Neural progenitor cell (in vitro differentiated cells): ENCODE results near the gene PRXL2C. TPM values are rescaled to one million over a fixed set of nuclear protein-coding genes. Genes with fewer than 3 reads are reported as not detected.

Experiments
- DNase-seq: peaks from one replicate; pipeline ENCODE4 v3.0.0-alpha.2; 2016; ENCODE audit warnings: low spot score
- H2AFZ ChIP-seq: fragments of 200-600 bp; sonication (generic); replicated peaks from 2 replicates; pipeline ENCODE4 v1.6.1; 2016; ENCODE audit warnings: antibody characterized with exemption
- H3F3A ChIP-seq: fragments of 200-600 bp; sonication (generic); 2 replicates; pipeline ENCODE4 v1.6.1; 2016; ENCODE audit warnings: antibody characterized with exemption, low read depth
- H3K27ac ChIP-seq: fragments of 200-600 bp; sonication (generic); 2 replicates; pipeline ENCODE4 v1.5.1; 2016; ENCODE audit warnings: mild to moderate bottlenecking
- H3K27me3 ChIP-seq: fragments of 200-600 bp; sonication (generic); 2 replicates; pipeline ENCODE4 v1.6.1; 2016; ENCODE audit warnings: mild to moderate bottlenecking, moderate library complexity
- H3K36me3 ChIP-seq: fragments of 200-600 bp; sonication (generic); 2 replicates; pipeline ENCODE4 v1.5.1; 2016
- H3K4me1 ChIP-seq: fragments of 200-600 bp; sonication (generic); 2 replicates; pipeline ENCODE4 v1.6.1; 2016; ENCODE audit warnings: mixed run types
- H3K4me2 ChIP-seq: fragments of 200-600 bp; sonication (generic); 2 replicates; pipeline ENCODE4 v1.6.1; 2016
- H3K4me3 ChIP-seq: fragments of 200-600 bp; sonication (generic); 2 replicates; pipeline ENCODE4 v1.5.1; 2016
- H3K79me2 ChIP-seq: fragments of 200-600 bp; sonication (generic); 2 replicates; pipeline ENCODE4 v1.6.1; 2016; ENCODE audit warnings: low read depth
- H3K9ac ChIP-seq: fragments of 200-600 bp; sonication (generic); 2 replicates; pipeline ENCODE4 v1.6.1; 2016
- H3K9me3 ChIP-seq: fragments of 200-600 bp; sonication (generic); 2 replicates; pipeline ENCODE4 v1.5.1; 2016; ENCODE audit warnings: low read depth
- H4K20me1 ChIP-seq: fragments of 200-600 bp; sonication (generic); 2 replicates; pipeline ENCODE4 v1.6.1; 2016; ENCODE audit warnings: low read depth
- H3K27ac Mint-ChIP-seq: 3 replicates; pipeline ENCODE4 v1.8.0; 2021; ENCODE audit warnings: mixed read lengths
- H3K27me3 Mint-ChIP-seq: 2 replicates; pipeline ENCODE4 v1.8.0; 2022; ENCODE audit warnings: low read depth, mild to moderate bottlenecking, inconsistent platforms, moderate library complexity, mixed read lengths; ENCODE audit not compliant: insufficient read depth
- H3K36me3 Mint-ChIP-seq: 3 replicates; pipeline ENCODE4 v1.8.0; 2021; ENCODE audit warnings: mixed read lengths
- H3K4me1 Mint-ChIP-seq: 3 replicates; pipeline ENCODE4 v1.8.0; 2021; ENCODE audit warnings: mixed read lengths
- H3K4me3 Mint-ChIP-seq: 3 replicates; pipeline ENCODE4 v1.8.0; 2021; ENCODE audit warnings: mild to moderate bottlenecking, moderate library complexity, mixed read lengths
- H3K9me3 Mint-ChIP-seq: 3 replicates; pipeline ENCODE4 v1.8.0; 2020; ENCODE audit warnings: mixed read lengths
- EZH2 ChIP-seq: fragments of 200-600 bp; sonication (generic); IDR thresholded peaks from 2 replicates; pipeline ENCODE4 v1.6.1; 2017; ENCODE audit warnings: antibody characterized with exemption, mild to moderate bottlenecking, moderate library complexity
- EZH2phosphoT487 ChIP-seq: fragments of 200-600 bp; sonication (generic); IDR thresholded peaks from 2 replicates; pipeline ENCODE4 v1.6.1; 2017; ENCODE audit warnings: antibody characterized with exemption
- total RNA-seq: library from RNA; depleted of rRNA; stranded (reverse); fragments of >200 nt; gene quantifications from 2 replicates; pipeline ENCODE4 v1.2.3, GENCODE V29; 2015; ENCODE audit warnings: low replicate concordance
- TF ChIP-seq, protein P1 (sequence below): fragments of 200-600 bp; sonication (generic); IDR thresholded peaks from 2 replicates; pipeline ENCODE4 v1.5.1; 2017; ENCODE audit warnings: antibody characterized with exemption, mild to moderate bottlenecking

The PRXL2C gene
- total RNA-seq, 1 donor from 2014 or later, result 5.1 TPM

DNA sequence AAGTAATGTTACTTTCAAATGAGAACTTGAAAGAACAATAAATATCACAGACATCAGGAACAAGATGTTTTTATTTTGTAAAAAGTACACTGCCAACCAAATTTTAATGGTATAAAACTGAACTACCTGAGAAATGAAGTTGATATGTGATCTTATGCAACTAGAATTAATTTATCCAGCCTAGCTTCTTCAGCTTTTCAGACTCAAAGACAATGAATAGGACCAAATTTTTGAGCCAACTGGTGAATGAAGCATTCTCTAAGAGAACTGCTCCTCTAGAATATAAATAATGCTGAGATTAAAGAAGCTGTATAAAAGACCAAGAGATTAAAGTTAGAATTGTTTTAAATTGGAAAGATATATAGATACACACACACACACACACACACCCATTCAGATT, 45.4 kb downstream of the PRXL2C start:
- Histone ChIP-seq H3K79me2 (peaks cover 43% of the 10 kb centered on the region), H3K27me3 (no peaks in the 10 kb centered on the region), H3K9me3 (no peaks in the 10 kb centered on the region), H2AFZ (no peak overlapping the region), H4K20me1 (peaks cover 26% of the 10 kb centered on the region), H3F3A (peaks cover 5% of the 10 kb centered on the region), H3K36me3 (no peaks in the 10 kb centered on the region), H3K4me1 (peaks cover 22% of the 10 kb centered on the region), H3K27ac (no peak overlapping the region), H3K9ac (no peak overlapping the region), H3K4me3 (no peak overlapping the region), H3K4me2 (no peak overlapping the region)
- Mint-ChIP-seq H3K27me3 (no peaks in the 10 kb centered on the region), H3K4me3 (no peak overlapping the region), H3K9me3 (no peaks in the 10 kb centered on the region), H3K36me3 (no peaks in the 10 kb centered on the region), H3K4me1 (peaks cover 27% of the 10 kb centered on the region), H3K27ac (no peak overlapping the region)
- no peak for TF ChIP-seq EZH2phosphoT487
- TF ChIP-seq, protein P1, sequence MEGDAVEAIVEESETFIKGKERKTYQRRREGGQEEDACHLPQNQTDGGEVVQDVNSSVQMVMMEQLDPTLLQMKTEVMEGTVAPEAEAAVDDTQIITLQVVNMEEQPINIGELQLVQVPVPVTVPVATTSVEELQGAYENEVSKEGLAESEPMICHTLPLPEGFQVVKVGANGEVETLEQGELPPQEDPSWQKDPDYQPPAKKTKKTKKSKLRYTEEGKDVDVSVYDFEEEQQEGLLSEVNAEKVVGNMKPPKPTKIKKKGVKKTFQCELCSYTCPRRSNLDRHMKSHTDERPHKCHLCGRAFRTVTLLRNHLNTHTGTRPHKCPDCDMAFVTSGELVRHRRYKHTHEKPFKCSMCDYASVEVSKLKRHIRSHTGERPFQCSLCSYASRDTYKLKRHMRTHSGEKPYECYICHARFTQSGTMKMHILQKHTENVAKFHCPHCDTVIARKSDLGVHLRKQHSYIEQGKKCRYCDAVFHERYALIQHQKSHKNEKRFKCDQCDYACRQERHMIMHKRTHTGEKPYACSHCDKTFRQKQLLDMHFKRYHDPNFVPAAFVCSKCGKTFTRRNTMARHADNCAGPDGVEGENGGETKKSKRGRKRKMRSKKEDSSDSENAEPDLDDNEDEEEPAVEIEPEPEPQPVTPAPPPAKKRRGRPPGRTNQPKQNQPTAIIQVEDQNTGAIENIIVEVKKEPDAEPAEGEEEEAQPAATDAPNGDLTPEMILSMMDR, result no peak
- TF ChIP-seq EZH2, result no peak
- no peak for DNase-seq

DNA sequence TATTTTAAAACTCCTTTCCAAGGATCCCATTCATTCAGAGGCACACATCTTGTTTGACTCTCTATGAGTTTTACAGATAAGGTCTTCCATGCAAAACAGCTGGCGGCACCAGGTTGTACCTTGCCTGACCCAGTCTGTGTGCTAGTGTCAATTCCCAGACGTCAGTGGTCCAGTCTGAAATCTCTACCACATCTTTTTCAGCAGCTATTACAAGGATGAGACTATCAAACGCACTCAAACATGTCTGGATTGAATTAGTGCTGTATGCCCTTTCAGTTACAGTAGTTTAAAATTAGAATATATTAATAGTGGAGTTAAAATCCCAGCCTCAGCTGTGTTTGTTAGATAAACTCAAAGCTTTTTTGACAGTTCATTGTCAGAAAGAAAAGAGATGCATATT, 47.1 kb downstream of the PRXL2C start:
- H3K4me3 Mint-ChIP-seq, result no peak overlapping the region
- no peaks in the 10 kb centered on the region for H3K27me3 Mint-ChIP-seq
- no peak overlapping the region for H3K27ac ChIP-seq
- H4K20me1 ChIP-seq, result peaks cover 19% of the 10 kb centered on the region
- H3K27me3 ChIP-seq, result no peaks in the 10 kb centered on the region
- H3K9me3 ChIP-seq, result no peaks in the 10 kb centered on the region
- H3K4me3 ChIP-seq, result no peak overlapping the region
- no peak overlapping the region for H3K9ac ChIP-seq
- no peaks in the 10 kb centered on the region for H3K9me3 Mint-ChIP-seq
- H3K36me3 Mint-ChIP-seq, result no peaks in the 10 kb centered on the region
- peaks cover 18% of the 10 kb centered on the region for H3K4me1 ChIP-seq
- H3K4me2 ChIP-seq, result no peak overlapping the region
- peak overlapping the region; percentile 50 for H3K27ac Mint-ChIP-seq
- peaks cover 4% of the 10 kb centered on the region for H3F3A ChIP-seq
- H3K36me3 ChIP-seq, result no peaks in the 10 kb centered on the region
- H3K4me1 Mint-ChIP-seq, result peaks cover 23% of the 10 kb centered on the region
- DNase-seq, result no peak
- peaks cover 42% of the 10 kb centered on the region for H3K79me2 ChIP-seq
- H2AFZ ChIP-seq, result no peak overlapping the region
- no peak for TF ChIP-seq EZH2phosphoT487
- TF ChIP-seq, protein P1, result no peak
- no peak for TF ChIP-seq EZH2

DNA sequence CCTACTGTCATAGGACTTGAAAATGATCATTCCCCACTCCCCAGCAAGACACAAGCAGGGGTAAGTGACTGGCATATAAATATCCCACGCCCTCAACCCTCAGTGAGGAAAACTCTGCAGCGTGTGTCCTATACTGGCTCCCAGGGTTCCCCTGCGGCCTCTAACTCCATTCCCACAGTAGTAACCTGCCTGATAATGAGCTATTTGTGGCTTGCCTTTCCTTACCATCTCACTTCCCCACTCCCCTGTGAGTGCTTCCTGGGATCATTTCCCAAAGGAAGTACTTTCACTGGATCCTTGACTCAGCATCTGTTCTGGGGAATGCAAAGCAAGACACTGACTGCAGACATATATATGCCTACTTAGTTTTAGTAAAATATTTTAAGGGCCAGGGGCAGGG, 49.8 kb downstream of the PRXL2C start:
- Histone ChIP-seq H3K27me3 (no peaks in the 10 kb centered on the region), H3K79me2 (peaks cover 30% of the 10 kb centered on the region), H3K27ac (peak overlapping the region; percentile 6), H3K9ac (no peak overlapping the region), H3K4me1 (no peaks in the 10 kb centered on the region), H3K4me2 (no peak overlapping the region), H2AFZ (no peak overlapping the region), H4K20me1 (peaks cover 12% of the 10 kb centered on the region), H3K9me3 (no peaks in the 10 kb centered on the region), H3K36me3 (no peaks in the 10 kb centered on the region), H3K4me3 (no peak overlapping the region), H3F3A (no peaks in the 10 kb centered on the region)
- Mint-ChIP-seq H3K27me3 (no peaks in the 10 kb centered on the region), H3K36me3 (peaks cover 5% of the 10 kb centered on the region), H3K9me3 (peaks cover 5% of the 10 kb centered on the region), H3K4me3 (no peak overlapping the region), H3K27ac (no peak overlapping the region), H3K4me1 (peaks cover 3% of the 10 kb centered on the region)
- no peak for DNase-seq
- TF ChIP-seq, protein P1, result no peak
- no peak for TF ChIP-seq EZH2
- no peak for TF ChIP-seq EZH2phosphoT487

DNA sequence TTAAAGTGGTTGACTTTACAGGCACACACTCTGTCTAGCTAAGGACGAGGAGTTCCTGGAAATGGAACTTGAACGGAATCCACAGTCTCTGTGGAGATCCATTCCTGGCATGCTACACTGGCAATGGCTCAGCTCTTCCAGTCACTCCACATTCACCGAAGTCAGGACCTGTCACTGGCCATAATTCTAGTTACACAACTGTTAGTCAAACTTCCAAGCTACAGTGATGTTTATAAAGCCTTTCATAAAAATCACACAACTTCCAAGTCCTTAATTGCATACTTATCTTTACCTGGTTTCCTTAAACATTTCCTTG, 51.2 kb downstream of the PRXL2C start:
- H3K4me2 ChIP-seq, result no peak overlapping the region
- TF ChIP-seq EZH2phosphoT487, result no peak

More for the DNA sequence above, 51.2 kb downstream of the PRXL2C start:
- no peaks in the 10 kb centered on the region for H3K27me3 ChIP-seq
- peaks cover 5% of the 10 kb centered on the region for H3K9me3 Mint-ChIP-seq
- peaks cover 8% of the 10 kb centered on the region for H3K36me3 Mint-ChIP-seq
- H3K9ac ChIP-seq, result no peak overlapping the region
- H4K20me1 ChIP-seq, result peaks cover 4% of the 10 kb centered on the region
- H3K27ac ChIP-seq, result no peak overlapping the region
- no peaks in the 10 kb centered on the region for H3K27me3 Mint-ChIP-seq
- H3K4me1 ChIP-seq, result no peaks in the 10 kb centered on the region
- H3F3A ChIP-seq, result no peaks in the 10 kb centered on the region
- H3K9me3 ChIP-seq, result no peaks in the 10 kb centered on the region
- no peak for DNase-seq
- peaks cover 3% of the 10 kb centered on the region for H3K4me1 Mint-ChIP-seq
- H3K4me3 ChIP-seq, result no peak overlapping the region
- H3K27ac Mint-ChIP-seq, result no peak overlapping the region
- no peak overlapping the region for H3K4me3 Mint-ChIP-seq
- no peaks in the 10 kb centered on the region for H3K36me3 ChIP-seq
- peaks cover 22% of the 10 kb centered on the region for H3K79me2 ChIP-seq
- H2AFZ ChIP-seq, result no peak overlapping the region
